Measurements from ENCODE around the gene RAP1A. TPM values are rescaled to one million over a fixed set of nuclear protein-coding genes. Genes with fewer than 3 reads are reported as not detected.

RAP1A gene
- polyA plus RNA-seq, 3 donors, result 41.2 to 79.1 (median 75.3) TPM

- Histone ChIP-seq H3K27me3 (ENCODE audit: control insufficient read depth in 2 of 2, insufficient read depth in 2 of 2, low read length in 2 of 2) (peaks cover 20 to 42% of the 10 kb centered on the region in 2 donors), H3K4me1 (ENCODE audit: control insufficient read depth in 1 of 2, insufficient read depth in 2 of 2, low read length in 2 of 2) (peaks cover 23 to 27% of the 10 kb centered on the region in 2 donors), H3K9me3 (replicated peaks in 1 of 2; ENCODE audit: control insufficient read depth in 1 of 2, insufficient read depth in 1 of 2, low read length in 2 of 2) (peaks cover 0 to 4% of the 10 kb centered on the region in 2 donors), H3K4me3 (replicated peaks in 1 of 3; ENCODE audit: low read depth in 2 of 3, low read length in 3 of 3) (no peak overlapping the region), H3K9ac (ENCODE audit: insufficient read depth, low read length, poor library complexity, severe bottlenecking) (no peak overlapping the region), H2AFZ (ENCODE audit: insufficient read depth, low read depth, low read length, poor library complexity, severe bottlenecking) (no peak overlapping the region), H3K4me2 (replicated peaks; ENCODE audit: extremely low read depth, low read length, poor library complexity, severe bottlenecking) (no peak overlapping the region), H3K36me3 (replicated peaks in 1 of 2; ENCODE audit: control insufficient read depth in 1 of 2, insufficient read depth in 2 of 2, low read length in 2 of 2) (no peaks in the 10 kb centered on the region), H3K79me2 (ENCODE audit: insufficient read depth, low read length) (no peaks in the 10 kb centered on the region), H4K20me1 (ENCODE audit: insufficient read depth, low read length) (no peaks in the 10 kb centered on the region), H3K27ac (ENCODE audit: low read depth in 1 of 2, low read length in 2 of 2) (no peak overlapping the region)
- Mint-ChIP-seq H3K9me3 (peaks cover 2 to 17% (median 6%) of the 10 kb centered on the region in 7 donors), H3K4me1 (peaks cover 22% of the 10 kb centered on the region), H3K27me3 (ENCODE audit: low read depth in 3 of 3) (peaks cover 40 to 55% (median 43%) of the 10 kb centered on the region in 3 donors), H3K27ac (peak overlapping the region in 2 of 7 donors; percentile 48 to 61), H3K4me3 (peak overlapping the region in 1 of 2 donors; percentile 40), H3K36me3 (peaks cover 7 to 9% of the 10 kb centered on the region in 2 donors)
- 94% methylated on average over 2 of the region's 5 CpGs for WGBS (ENCODE audit: insufficient coverage)
- no peak for DNase-seq
- TF ChIP-seq, protein P1, sequence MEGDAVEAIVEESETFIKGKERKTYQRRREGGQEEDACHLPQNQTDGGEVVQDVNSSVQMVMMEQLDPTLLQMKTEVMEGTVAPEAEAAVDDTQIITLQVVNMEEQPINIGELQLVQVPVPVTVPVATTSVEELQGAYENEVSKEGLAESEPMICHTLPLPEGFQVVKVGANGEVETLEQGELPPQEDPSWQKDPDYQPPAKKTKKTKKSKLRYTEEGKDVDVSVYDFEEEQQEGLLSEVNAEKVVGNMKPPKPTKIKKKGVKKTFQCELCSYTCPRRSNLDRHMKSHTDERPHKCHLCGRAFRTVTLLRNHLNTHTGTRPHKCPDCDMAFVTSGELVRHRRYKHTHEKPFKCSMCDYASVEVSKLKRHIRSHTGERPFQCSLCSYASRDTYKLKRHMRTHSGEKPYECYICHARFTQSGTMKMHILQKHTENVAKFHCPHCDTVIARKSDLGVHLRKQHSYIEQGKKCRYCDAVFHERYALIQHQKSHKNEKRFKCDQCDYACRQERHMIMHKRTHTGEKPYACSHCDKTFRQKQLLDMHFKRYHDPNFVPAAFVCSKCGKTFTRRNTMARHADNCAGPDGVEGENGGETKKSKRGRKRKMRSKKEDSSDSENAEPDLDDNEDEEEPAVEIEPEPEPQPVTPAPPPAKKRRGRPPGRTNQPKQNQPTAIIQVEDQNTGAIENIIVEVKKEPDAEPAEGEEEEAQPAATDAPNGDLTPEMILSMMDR (IDR thresholded peaks at IDR 0.05), result no peak
- intact Hi-C loops (cut with micrococcal nuclease), result loop anchor here in 1 of 2 donors (10.0 kb wide), 1 partner anchor 258 kb away; no protein-coding TSS in a partner anchor
These were observed 123.5 kb downstream of the RAP1A start for GRCh38 chr1:111742938-111743549.

DNA sequence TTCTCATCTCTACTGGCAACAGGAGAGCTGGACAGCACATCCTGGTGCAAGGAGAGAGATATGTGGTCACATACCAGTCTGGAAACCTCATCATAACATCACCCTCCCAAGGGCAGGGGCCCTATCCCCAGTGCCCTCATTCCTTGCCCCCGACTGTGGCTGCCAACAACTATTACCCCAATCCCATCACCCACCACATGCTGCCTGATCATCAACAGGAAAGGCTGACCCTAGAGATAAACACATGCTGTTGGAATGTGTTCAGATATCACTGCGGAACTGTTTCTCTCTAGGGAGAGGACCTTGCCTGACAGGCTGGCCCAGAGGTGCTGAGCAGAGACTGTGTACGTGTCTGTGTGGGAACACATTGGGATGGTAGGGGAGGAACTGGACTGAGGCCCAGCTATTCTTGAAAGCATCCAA lies 124.1 kb downstream of the RAP1A start:
- peaks cover 20 to 39% of the 10 kb centered on the region in 2 donors for H3K27me3 ChIP-seq (ENCODE audit: control insufficient read depth in 2 of 2, insufficient read depth in 2 of 2, low read length in 2 of 2)
- H3K4me2 ChIP-seq (replicated peaks; ENCODE audit: extremely low read depth, low read length, poor library complexity, severe bottlenecking), result no peak overlapping the region
- H3K27ac ChIP-seq (ENCODE audit: low read depth in 1 of 2, low read length in 2 of 2), result no peak overlapping the region
- H2AFZ ChIP-seq (ENCODE audit: insufficient read depth, low read depth, low read length, poor library complexity, severe bottlenecking), result no peak overlapping the region
- 86% methylated on average over 1 of the region's 3 CpGs for WGBS (ENCODE audit: insufficient coverage)
- H3K4me3 Mint-ChIP-seq, result no peak overlapping the region
- H3K4me1 Mint-ChIP-seq, result peaks cover 18% of the 10 kb centered on the region
- H3K9me3 ChIP-seq (replicated peaks in 1 of 2; ENCODE audit: control insufficient read depth in 1 of 2, insufficient read depth in 1 of 2, low read length in 2 of 2), result peaks cover 0 to 4% of the 10 kb centered on the region in 2 donors
- peaks cover 7 to 8% of the 10 kb centered on the region in 2 donors for H3K36me3 Mint-ChIP-seq
- TF ChIP-seq, protein P1 (IDR thresholded peaks at IDR 0.05), result no peak
- H4K20me1 ChIP-seq (ENCODE audit: insufficient read depth, low read length), result no peaks in the 10 kb centered on the region
- H3K79me2 ChIP-seq (ENCODE audit: insufficient read depth, low read length), result no peaks in the 10 kb centered on the region
- DNase-seq, result no peak
- H3K27me3 Mint-ChIP-seq (ENCODE audit: low read depth in 3 of 3), result peaks cover 37 to 50% (median 40%) of the 10 kb centered on the region in 3 donors
- no peak overlapping the region for H3K9ac ChIP-seq (ENCODE audit: insufficient read depth, low read length, poor library complexity, severe bottlenecking)
- H3K4me3 ChIP-seq (replicated peaks in 1 of 3; ENCODE audit: low read depth in 2 of 3, low read length in 3 of 3), result no peak overlapping the region
- peaks cover 17 to 20% of the 10 kb centered on the region in 2 donors for H3K4me1 ChIP-seq (ENCODE audit: control insufficient read depth in 1 of 2, insufficient read depth in 2 of 2, low read length in 2 of 2)
- H3K36me3 ChIP-seq (replicated peaks in 1 of 2; ENCODE audit: control insufficient read depth in 1 of 2, insufficient read depth in 2 of 2, low read length in 2 of 2), result no peaks in the 10 kb centered on the region
- no peak overlapping the region for H3K27ac Mint-ChIP-seq
- intact Hi-C loops (cut with micrococcal nuclease), result loop anchor here in 1 of 2 donors (10.0 kb wide), 1 partner anchor 259 kb away; no protein-coding TSS in a partner anchor
- peaks cover 2 to 17% (median 6%) of the 10 kb centered on the region in 7 donors for H3K9me3 Mint-ChIP-seq

All from CD14-positive monocyte (primary cell).